Activated naive CD4-positive, alpha-beta T cell treated with anti-CD3 and anti-CD28 coated beads, Interleukin-2, amount 50 U/mL, for 16 hours (primary cell): ENCODE data around the gene LRP1.

Source experiments
- DNase-seq: peaks from one replicate; pipeline ENCODE4 v3.0.0-alpha.2; 2020

The LRP1 gene

DNA sequence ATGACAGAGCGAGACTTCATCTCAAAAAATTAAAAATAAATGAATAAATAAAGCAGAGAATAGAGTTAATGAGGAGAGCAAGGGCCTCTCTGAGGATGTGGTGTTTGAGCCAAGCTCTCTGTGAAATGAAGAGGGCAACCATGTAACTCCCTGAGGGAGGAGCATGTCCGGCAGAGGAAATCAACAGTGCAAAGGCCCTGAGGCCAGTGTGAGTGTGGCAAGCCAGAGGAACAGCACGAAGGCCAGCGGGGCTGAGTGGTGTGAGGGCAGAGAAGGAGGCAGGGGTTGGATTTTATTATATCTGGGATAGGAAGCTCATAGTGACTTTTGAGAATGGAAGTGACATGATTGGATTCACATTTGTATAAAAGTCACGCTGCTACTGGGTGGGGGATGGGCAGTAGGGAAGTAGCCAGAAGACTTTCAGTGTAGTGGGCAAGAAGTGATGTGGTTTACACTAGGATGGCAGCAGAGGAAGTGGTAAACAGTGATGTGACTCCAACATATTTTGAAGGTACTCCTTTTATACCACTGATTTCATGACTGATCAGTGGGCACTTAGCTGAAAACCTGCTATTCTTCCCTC, 29.4 kb downstream of the LRP1 start:
- no peak for DNase-seq

DNA sequence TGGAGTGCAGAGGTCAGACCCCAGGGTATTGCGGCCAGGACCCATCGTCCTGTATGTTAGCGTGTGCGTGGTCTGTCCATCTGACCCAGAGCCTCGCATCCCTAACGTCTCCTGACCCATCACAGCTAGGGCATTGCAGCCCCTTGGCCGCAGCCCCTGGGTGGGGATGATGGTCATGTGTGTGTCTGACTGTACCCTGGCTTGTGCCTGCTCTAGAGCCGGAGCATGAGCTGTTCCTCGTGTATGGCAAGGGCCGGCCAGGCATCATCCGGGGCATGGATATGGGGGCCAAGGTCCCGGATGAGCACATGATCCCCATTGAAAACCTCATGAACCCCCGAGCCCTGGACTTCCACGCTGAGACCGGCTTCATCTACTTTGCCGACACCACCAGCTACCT, 29.9 kb downstream of the LRP1 start:
- DNase-seq = no peak

DNA sequence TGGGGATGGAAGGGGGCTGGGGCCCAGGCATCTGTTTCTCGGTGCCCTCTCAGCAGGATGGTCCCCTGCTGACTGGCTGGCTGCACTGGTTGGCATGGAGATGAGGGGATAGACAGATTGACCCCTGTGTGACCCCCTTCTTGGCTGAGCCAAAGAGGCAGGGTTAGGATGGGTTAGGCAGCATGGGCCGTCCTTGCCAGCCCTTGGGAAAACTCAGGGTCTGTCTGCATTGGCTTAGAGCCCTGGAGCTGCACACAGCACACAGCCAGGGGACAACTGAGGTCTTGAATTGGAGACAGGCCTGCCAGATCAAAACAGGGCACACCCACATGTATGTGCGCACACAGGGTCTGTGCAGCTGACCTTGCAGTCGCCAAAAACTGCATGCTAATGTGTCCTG, 30.4 kb downstream of the LRP1 start:
- DNase-seq = no peak

DNA sequence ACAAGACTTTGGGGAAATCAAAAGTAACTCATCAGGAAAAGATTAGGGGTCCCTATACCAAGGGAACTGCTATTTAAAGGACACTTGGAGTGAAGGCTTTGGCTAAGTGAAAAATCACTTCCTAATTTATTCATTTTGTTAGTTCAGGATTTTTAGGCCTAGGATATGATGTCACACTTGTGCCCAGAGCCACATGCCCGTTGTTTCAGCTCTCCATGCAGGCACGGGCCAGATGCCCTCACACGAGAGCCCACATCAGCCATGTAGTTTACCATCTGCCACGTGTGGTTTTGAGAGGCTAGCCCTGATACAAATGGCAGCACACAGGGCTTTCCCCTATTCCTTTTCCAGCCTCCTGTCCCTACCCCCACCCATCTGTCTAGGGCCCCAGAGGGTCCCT, 31.0 kb downstream of the LRP1 start:
- DNase-seq = no peak

DNA sequence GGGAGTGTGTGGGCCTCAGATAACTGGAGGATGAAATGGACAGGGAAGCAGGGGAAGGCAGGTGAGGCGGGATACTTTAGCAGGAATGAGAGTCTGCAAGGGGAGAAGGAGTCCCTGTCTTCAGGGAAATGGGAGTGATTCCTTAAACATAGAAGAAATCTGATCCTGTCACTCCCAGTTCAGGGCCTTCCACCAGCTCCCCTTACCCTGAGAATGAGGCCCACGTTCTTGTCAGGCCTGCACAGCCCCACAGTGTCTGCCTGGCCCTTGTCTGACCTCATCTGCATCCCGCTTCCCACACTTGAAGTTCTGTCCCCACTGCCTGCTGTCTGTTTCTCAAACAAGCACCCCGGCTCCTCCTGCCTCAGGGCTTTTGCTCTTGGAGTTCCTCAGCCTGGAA, 31.8 kb downstream of the LRP1 start:
- no peak for DNase-seq

DNA sequence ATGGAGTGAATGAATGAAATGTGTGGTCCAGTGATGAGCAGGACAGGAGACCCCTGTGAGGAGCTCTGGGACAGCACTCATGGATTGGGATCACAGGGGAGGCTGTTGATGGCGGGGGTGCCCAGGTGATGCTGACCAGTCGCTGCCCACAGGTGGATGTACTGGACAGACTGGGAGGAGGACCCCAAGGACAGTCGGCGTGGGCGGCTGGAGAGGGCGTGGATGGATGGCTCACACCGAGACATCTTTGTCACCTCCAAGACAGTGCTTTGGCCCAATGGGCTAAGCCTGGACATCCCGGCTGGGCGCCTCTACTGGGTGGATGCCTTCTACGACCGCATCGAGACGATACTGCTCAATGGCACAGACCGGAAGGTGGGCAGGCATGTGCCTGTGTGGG, 32.5 kb downstream of the LRP1 start:
- DNase-seq = no peak

DNA sequence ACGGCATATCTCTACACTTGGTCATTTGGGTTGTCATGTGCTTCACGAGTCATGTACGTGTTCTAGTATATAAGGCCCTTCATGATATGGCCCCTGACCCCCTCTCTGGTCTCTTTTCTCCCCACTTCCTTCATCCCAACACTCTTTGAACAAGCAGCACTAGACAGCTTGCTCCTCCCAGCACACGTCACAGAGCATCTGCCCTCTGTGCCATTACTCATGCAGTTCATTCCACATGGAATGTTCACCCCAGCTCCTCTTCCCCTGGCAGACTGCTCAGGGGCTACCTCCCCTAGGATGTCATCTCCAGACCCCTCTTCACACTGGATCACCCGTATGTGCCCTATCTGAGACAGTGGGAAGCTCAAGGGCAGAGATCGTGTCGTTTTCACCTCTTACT, 33.2 kb downstream of the LRP1 start:
- no peak for DNase-seq

DNA sequence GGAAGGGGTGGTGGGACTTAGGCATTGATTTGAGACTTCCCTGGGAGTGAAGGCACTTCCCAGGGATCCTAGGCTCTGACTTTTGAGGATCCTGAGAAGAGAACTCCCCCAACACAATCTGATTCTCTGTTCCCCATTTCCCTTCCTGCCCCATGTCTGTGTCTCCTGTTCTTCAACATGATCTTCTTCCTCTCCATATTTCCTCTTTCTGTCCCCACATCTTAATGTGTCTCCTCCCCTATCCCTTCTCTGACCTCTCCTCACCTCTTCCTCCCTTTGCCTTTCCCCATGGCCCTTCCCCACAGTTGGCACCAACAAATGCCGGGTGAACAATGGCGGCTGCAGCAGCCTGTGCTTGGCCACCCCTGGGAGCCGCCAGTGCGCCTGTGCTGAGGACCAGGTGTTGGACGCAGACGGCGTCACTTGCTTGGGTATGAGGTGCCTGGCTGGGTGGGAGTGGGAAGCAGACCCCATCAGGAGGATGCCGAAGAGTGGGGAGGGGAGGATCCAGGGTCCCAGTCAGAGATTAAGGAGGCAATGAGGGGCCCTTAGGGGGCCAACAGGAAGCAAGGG, 34.4 kb downstream of the LRP1 start:
- no peak for DNase-seq

DNA sequence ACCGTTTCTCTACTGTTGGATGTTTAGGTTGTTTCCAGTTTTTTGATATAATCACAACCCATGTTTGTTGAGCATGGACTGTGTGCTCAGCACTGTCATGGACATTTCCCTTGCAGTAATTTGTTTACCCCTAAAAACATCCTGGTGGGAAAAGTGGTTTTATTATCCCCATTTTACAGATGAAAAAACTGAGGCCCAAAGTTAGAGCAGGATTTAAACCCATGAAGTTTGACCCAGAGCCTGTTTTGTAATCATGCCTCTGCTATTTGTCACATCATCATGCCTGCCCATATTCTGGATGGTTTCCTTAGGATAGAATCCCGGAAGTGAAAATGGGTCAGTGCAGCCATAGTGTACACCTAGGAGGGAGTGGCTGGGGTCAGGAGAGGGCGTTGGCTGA, 36.2 kb downstream of the LRP1 start:
- no peak for DNase-seq

DNA sequence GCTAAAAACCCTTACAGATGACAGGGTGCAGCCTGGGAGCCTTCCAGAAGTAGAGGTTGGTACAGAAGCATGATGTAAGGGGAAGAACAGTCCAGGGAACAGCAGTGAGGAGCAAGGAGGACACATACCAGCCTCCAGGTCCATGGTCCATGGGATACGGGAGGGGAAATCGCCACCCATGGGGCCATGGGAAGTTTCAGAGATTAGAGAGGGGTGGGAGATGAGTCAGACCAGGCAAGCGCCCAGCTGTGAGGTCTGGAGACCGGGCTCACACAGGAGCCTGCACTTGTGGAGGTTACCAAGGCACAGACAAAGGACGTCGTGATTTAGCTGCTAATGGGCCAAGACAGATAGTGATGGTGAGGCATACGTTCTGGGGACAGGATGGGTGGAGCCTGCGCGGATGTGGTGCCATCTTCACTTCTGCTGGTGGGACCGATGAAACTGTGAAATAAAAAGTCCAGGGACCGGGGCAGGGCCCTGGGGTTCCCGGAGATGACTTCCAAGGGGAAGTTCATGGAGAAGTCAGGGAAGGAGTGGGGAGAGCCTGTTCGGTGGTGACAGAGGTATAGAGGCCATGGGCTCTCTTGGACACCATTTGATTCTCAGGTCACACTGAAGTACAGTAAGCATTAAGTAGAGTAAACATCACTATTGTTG, 36.8 kb downstream of the LRP1 start:
- no peak for DNase-seq

DNA sequence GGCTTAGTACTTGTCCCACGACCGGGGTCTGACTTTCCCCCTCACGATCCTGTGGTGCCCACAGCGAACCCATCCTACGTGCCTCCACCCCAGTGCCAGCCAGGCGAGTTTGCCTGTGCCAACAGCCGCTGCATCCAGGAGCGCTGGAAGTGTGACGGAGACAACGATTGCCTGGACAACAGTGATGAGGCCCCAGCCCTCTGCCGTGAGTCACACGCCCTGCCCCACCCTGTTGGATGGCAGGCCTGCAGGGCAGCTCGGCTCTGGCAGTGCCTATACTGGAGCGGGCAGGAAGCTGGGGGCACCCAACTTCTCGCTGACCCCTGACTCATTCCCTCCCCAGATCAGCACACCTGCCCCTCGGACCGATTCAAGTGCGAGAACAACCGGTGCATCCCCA, 37.5 kb downstream of the LRP1 start:
- DNase-seq = no peak

DNA sequence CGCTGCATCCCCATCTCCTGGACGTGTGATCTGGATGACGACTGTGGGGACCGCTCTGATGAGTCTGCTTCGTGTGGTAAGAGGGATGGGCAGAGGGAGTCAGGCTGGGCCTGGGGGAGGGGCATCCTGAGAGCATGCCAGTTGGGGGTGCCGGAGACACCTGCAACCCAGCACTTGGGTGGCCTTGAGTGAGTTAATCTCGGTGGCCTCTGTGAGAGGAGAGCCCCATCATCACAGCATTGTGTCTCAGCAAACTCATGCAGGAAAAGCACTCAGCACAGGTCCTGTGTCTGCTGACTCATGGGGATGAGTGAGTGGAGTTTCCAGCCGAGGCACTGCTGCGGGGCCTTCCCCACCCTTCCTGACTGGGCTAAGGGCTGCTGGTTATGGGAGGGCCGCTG, 38.7 kb downstream of the LRP1 start:
- DNase-seq = peak; percentile 47

DNA sequence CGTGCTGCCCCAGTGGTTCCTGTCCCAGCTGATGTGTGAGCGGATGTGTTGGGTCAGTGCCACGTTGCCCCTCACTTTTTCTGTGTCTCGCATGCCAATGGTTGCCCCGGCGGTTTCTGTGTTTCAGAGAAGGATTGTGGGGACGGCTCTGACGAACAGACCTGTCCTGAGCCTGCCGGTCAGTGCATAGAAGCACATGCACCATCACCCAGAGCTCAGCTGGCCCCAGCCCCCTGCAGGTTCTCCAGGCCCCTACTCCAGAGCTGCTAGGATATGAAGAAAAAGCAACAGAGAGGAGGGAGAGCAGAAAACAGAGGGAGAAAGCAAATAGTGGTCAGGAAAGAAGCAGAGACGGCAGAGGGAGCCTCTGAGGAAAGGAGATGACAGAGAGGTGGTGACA, 39.8 kb downstream of the LRP1 start:
- no peak for DNase-seq

DNA sequence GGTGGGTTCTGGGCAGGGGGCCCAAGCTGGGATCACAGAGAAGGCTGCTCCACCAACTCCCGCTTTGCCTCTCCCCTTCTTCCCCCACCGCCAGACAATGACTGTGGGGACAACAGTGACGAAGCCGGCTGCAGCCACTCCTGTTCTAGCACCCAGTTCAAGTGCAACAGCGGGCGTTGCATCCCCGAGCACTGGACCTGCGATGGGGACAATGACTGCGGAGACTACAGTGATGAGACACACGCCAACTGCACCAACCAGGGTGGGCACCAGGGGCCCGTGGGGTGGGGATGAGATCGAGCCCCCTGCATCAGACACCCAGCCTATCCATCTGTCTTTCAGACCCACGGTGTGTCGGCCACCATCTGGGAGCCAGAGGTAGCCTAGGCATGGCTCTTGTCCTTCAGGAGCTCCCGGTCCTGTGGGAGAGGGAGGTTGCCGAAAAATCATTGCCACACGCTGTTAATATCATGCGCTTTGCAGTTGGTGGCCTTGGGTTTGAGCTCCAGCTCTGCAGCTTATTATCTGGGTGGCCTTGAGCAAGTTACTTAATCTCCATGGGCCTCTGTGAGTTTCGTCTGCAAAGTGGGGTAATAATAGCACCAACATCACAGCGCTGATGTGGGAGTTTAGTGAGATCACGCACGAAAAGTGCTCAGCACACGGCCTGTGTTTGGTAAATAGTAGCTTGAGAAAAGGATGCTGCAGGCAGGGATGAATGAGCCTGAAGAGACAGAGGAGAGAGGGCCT, 40.9 kb downstream of the LRP1 start:
- no peak for DNase-seq

DNA sequence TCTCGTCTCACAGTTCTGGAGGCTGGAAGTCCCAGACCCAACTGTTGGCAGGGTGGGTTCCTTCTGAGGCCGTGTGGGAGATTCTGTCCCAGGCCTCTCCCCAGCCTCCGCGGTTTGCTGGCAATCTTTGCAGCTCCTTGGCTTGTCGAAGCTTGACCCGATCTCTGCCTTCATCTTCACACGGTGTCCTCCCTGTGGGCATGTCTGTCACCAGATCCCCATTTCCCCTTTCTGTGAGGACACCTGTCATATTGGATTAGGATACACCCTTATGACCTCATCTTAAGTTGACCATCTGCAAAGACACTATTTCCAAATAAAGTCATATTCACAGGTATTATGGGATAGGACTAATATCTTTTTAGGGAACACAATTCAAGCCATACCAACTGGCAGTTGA, 41.7 kb downstream of the LRP1 start:
- no peak for DNase-seq

DNA sequence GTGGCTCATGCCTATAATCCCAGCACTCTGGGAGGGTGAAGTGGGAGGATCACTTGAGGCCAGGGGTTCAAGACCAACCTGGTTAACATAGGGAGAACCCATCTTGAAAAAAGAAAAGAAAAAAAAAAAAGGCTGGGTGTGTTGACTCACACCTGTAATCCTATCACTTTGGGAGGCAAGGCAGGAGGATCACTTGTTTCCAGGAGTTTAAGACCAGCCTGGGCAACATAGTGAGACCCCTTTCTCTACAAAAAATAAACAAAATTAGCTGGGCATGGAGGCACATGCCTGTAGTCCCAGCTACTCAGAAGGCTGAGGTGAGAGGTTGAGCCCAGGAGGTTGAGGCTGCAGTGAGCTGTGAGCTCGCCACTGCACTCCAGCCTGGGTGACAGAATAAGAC, 42.1 kb downstream of the LRP1 start:
- DNase-seq = no peak

DNA sequence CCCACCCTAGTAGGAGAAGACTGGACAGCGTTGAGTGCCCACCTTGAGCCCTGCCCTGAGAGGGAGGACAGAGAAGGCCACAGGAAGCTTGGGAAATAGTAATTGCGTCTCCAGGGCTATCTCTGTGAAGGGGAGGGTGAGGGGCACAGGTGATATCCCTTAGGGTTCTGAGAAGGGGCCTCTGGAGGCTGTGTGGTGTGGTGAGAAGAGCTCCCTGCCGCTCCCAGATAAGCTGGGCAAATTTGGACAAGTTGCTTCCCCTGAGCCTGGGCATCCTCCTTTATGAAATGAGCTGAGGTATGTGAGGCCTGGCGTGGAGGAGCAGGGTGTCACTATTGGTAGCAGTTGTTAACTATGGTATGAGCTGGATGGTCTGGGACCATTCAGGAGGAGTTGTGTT, 42.6 kb downstream of the LRP1 start:
- DNase-seq = no peak

DNA sequence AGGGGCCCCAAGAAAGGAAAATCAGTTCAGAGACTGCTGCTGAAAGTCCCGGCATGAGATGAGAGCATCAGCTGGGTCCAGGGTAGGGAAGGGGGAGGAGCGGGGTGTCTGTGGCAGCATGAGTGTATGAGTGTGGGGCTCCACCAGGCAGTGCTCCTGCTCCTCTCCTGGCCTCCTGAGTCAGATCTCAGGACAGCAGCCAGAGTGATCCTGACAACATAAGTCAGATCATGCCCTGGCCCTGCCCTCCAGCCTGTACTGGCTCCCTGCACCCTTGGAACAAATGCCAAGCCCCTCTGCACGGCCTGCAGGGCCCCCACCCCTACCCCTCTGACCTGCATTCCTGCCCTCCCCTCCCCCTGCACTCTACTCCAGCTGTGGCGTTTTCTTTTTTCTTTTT, 43.4 kb downstream of the LRP1 start:
- DNase-seq = no peak

DNA sequence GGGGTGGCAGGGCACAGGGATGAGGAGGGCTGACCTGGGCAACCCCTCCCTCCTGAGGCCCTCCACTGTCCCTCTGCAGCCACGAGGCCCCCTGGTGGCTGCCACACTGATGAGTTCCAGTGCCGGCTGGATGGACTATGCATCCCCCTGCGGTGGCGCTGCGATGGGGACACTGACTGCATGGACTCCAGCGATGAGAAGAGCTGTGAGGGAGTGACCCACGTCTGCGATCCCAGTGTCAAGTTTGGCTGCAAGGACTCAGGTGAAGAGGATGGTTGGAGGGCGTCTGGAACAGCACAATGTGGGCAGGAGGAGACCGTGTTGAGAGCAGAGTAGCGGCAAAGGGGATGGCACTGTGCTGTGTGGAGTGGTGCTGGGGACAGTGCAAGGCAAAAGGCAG, 44.8 kb downstream of the LRP1 start:
- peak; percentile 28 for DNase-seq

DNA sequence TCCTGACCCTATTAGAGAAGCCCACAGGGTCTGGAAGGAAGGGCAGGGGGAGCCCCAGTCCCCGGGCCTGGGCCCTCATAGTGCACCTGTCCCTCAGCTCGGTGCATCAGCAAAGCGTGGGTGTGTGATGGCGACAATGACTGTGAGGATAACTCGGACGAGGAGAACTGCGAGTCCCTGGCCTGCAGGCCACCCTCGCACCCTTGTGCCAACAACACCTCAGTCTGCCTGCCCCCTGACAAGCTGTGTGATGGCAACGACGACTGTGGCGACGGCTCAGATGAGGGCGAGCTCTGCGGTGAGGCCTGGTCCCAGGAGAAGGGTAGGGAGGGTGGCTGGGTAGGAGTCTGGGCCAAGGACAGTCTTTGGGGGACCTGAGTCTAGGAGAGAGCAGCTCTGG, 45.4 kb downstream of the LRP1 start:
- DNase-seq = no peak

DNA sequence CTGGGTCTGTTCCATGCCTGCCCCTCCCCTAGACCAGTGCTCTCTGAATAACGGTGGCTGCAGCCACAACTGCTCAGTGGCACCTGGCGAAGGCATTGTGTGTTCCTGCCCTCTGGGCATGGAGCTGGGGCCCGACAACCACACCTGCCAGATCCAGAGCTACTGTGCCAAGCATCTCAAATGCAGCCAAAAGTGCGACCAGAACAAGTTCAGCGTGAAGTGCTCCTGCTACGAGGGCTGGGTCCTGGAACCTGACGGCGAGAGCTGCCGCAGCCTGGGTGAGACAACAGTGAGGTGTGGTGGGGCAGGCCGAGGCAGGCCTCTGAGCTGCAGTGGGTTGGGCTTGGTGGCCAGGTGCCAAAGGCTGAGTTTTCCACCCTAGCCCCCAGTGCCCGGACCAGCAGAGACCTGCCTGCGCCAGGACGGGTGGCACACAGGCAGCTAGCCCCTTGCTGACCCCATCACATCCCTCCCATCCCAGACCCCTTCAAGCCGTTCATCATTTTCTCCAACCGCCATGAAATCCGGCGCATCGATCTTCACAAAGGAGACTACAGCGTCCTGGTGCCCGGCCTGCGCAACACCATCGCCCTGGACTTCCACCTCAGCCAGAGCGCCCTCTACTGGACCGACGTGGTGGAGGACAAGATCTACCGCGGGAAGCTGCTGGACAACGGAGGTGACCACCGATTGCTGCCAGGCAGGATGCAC, 47.3 kb downstream of the LRP1 start:
- DNase-seq = peak; percentile 36

DNA sequence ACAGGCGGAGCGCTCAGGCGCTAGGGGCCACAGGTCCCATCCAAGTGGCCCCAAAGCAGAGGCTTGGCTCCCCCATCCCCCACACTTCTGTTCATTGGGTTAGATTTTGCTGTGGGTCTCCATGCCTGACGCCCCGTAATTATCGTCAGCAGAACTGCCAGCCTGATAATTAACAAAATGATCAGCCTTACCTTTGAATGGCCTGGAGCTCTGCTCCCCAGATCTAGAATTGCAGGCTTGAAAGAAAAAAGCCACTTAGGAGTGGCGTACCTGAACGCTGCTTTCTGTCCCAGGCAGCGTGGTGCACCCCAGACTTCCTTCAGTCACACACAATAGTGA, 47.8 kb downstream of the LRP1 start:
- DNase-seq = no peak

DNA sequence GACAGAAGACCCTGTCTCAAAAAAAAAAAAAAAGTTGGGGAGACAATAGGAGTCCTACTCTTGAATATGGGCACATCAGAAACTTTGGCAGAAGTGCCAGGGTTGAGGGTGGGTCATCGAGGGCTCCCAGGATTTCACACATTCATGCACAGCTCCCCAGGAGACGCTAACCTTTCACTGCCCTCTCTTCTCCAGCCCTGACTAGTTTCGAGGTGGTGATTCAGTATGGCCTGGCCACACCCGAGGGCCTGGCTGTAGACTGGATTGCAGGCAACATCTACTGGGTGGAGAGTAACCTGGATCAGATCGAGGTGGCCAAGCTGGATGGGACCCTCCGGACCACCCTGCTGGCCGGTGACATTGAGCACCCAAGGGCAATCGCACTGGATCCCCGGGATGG, 48.6 kb downstream of the LRP1 start:
- DNase-seq = no peak

DNA sequence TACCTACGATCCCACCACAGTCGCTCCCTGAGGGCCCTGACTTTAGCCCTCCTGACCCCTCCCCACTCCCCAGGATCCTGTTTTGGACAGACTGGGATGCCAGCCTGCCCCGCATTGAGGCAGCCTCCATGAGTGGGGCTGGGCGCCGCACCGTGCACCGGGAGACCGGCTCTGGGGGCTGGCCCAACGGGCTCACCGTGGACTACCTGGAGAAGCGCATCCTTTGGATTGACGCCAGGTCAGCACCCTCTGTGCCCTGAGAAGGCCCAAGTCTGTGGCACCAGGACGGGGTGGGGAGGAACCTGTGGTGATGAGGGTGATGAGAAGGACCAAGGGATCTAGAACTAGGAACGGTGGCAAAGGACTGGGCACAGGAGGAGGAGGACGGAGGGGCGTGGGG, 49.1 kb downstream of the LRP1 start:
- no peak for DNase-seq
